ENCODE measurements around the gene PCDHGB7.
"Not testable (repeated sequence)": the region's sequence is repeated elsewhere in the genome, so short reads cannot be mapped to it uniquely, and the experiment has no call there.

Gene PCDHGB7

GRCh38 chr5:141397756-141398551 is 19.5 kb upstream of the PCDHGB7 start, which contains the start of gene PCDHGB5:
Gene PCDHGB5 (plus strand): TSS chr5:141397947. CDS start chr5:141398128, 181 bp downstream.
- peak; percentile 43 for DNase-seq

GRCh38 chr5:141398608-141399007 is 18.9 kb upstream of the PCDHGB7 start:
- DNase-seq = no peak

- DNase-seq = no peak
These were observed 17.8 kb upstream of the PCDHGB7 start for GRCh38 chr5:141399555-141400258.

- DNase-seq = peak; percentile 22
These were observed 14.8 kb upstream of the PCDHGB7 start, which contains the start of gene PCDHGA9 for GRCh38 chr5:141402553-141403243. Gene PCDHGA9 (plus strand): TSS chr5:141402778. CDS start chr5:141402953, 175 bp downstream.

GRCh38 chr5:141403387-141403786 is 14.1 kb upstream of the PCDHGB7 start:
- no peak for DNase-seq

GRCh38 chr5:141407790-141408505 is 9.5 kb upstream of the PCDHGB7 start, which contains the start of gene PCDHGB6:
Gene PCDHGB6 (plus strand): TSS chr5:141408021. CDS start chr5:141408203, 182 bp downstream.
- peak; percentile 40 for DNase-seq

- no peak for DNase-seq
These were observed 7.7 kb upstream of the PCDHGB7 start for GRCh38 chr5:141409598-141410306.

- no peak for DNase-seq
These were observed 5.9 kb upstream of the PCDHGB7 start for GRCh38 chr5:141411575-141411974.

- peak; percentile 70 for DNase-seq
These were observed 4.5 kb upstream of the PCDHGB7 start, which contains the start of gene PCDHGA10 for GRCh38 chr5:141412854-141413539. Gene PCDHGA10 (plus strand): TSS chr5:141412987. CDS start chr5:141413176, 189 bp downstream.

GRCh38 chr5:141413540-141414069 is 3.9 kb upstream of the PCDHGB7 start:
- DNase-seq = no peak

- not testable (repeated sequence) for DNase-seq
These were observed 2.8 kb upstream of the PCDHGB7 start for GRCh38 chr5:141414548-141415274.

GRCh38 chr5:141415275-141415618 is 2.2 kb upstream of the PCDHGB7 start:
- DNase-seq = not testable (repeated sequence)

- DNase-seq = no peak
These were observed 1.8 kb downstream of the PCDHGB7 start for GRCh38 chr5:141419074-141419880.

- DNase-seq = peak; percentile 56
These were observed 3.5 kb downstream of the PCDHGB7 start, which contains the start of gene PCDHGA11 for GRCh38 chr5:141420855-141421488. Gene PCDHGA11 (plus strand): TSS chr5:141421051. CDS start chr5:141421228, 177 bp downstream.

GRCh38 chr5:141421489-141421855 is 4.0 kb downstream of the PCDHGB7 start:
- DNase-seq = no peak

- no peak for DNase-seq
These were observed 5.3 kb downstream of the PCDHGB7 start for GRCh38 chr5:141422742-141423291.

- no peak for DNase-seq
These were observed 10.4 kb downstream of the PCDHGB7 start for GRCh38 chr5:141427783-141428426.
